Peyer's patch (tissue), 4 donors: ENCODE results near the gene MARCHF10.

Experiments used
- CTCF ChIP-seq, 6 experiments: fragments of 450-650 bp in 4 of 6; fragments of 200-600 bp in 2 of 6; sonication (generic) in 1 of 6; IDR thresholded peaks; one replicate each; pipeline ENCODE4 v1.5.1; 2017 to 2019; ENCODE audit warnings: antibody characterized with exemption in 6 of 6, mild to moderate bottlenecking in 3 of 6, moderate library complexity in 1 of 6
- POLR2A ChIP-seq, 2 donors: fragments of 450-650 bp; IDR thresholded peaks; one replicate each; pipeline ENCODE4 v1.5.1; 2017; ENCODE audit warnings: antibody characterized with exemption in 2 of 2, mild to moderate bottlenecking in 2 of 2, moderate library complexity in 2 of 2

DNA sequence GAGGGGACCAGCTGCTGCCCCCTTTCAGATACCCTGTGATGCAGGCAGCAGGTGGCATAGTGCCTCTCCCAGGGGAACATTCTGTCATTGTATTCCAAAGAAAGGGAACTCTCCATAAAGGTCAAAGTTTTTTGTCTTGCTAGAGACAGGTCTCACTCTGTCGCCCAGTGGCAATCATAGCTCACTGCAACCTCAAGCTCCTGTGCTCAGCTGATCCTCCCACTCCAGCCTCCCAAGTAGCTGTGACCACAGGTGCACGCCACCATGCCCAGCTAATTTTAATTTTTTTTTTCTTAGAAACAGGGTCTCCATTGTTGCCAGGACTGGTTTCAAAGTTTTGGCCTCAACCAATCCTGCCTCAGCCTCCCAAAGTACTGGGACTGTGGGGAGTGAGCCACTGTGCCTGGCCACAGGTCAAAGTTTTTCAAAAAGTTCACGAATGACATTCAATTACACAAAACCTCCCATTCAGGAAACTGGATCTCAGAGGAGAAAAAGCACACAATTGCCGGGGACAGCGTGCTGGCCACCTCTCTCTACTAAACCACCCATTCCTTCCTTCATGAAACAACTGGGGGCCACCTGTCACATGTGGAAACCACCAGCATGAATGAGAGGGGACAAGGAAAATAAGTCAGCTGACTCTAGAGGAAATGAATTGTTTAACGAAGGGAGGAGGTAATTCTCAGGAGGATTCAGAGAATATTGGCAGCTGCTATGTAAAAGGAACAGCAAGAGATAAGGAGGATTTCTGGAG, 80.0 kb downstream of the MARCHF10 start:
- TF ChIP-seq CTCF (IDR thresholded peaks at IDR 0.05) (no peak), POLR2A (IDR thresholded peaks at IDR 0.05) (no peak)
